ENCODE results near the gene TLR1.
"Not testable (repeated sequence)": the region's sequence is repeated elsewhere in the genome, so short reads cannot be mapped to it uniquely, and the experiment has no call there.

Gene TLR1

GRCh38 chr4:38811297-38811696, 6.7 kb upstream of the TLR1 start:
- no peak overlapping the region for H3K27ac ChIP-seq
- DNase-seq (ENCODE audit: low spot score) = no peak
- POLR2A ChIA-PET (ENCODE audit: low non-redundant PET) = no interaction called here
- no peak for TF ChIP-seq CTCF (conservative IDR thresholded peaks at IDR 0.05; ENCODE audit: low read depth)
- CTCF ChIA-PET = no interaction called here

- CTCF ChIA-PET; DNase-seq (ENCODE audit: low spot score); H3K27ac ChIP-seq; POLR2A ChIA-PET (ENCODE audit: low non-redundant PET): not testable (repeated sequence)
Measured at GRCh38 chr4:38807462-38807861, 2.9 kb upstream of the TLR1 start.

GRCh38 chr4:38806251-38806650, 1.7 kb upstream of the TLR1 start:
- DNase-seq (ENCODE audit: low spot score); POLR2A ChIA-PET (ENCODE audit: low non-redundant PET); H3K27ac ChIP-seq: not testable (repeated sequence)
- CTCF ChIA-PET = interaction anchor here (0.6 kb wide), 1 partner anchor 96 kb away, joined by 3 read pairs; no protein-coding TSS in a partner anchor

GRCh38 chr4:38805530-38806145, 1.0 kb upstream of the TLR1 start:
- POLR2A ChIA-PET (ENCODE audit: low non-redundant PET) = no interaction called here
- CTCF ChIA-PET = interaction anchor here (0.6 to 0.7 kb wide), 3 partner anchors 10 to 97 kb away, joined by 3 to 4 read pairs (median 3); no protein-coding TSS in a partner anchor
- DNase-seq (ENCODE audit: low spot score) = no peak
- no peak overlapping the region for H3K27ac ChIP-seq
- no peak for TF ChIP-seq CTCF (conservative IDR thresholded peaks at IDR 0.05; ENCODE audit: low read depth)

GRCh38 chr4:38803833-38804653, 548 bp downstream of the TLR1 start:
- ChIA-PET CTCF (interaction anchor here (0.6 to 1.0 kb wide), 5 partner anchors 11 to 624 kb away, joined by 3 to 4 read pairs (median 3); no protein-coding TSS in a partner anchor), POLR2A (ENCODE audit: low non-redundant PET) (no interaction called here)
- no peak overlapping the region for H3K27ac ChIP-seq
- DNase-seq (ENCODE audit: low spot score) = no peak
- TF ChIP-seq CTCF (conservative IDR thresholded peaks at IDR 0.05; ENCODE audit: low read depth) = no peak

- H3K27ac ChIP-seq = no peak overlapping the region
- DNase-seq (ENCODE audit: low spot score) = no peak
- TF ChIP-seq CTCF (conservative IDR thresholded peaks at IDR 0.05; ENCODE audit: low read depth) = no peak
- POLR2A ChIA-PET (ENCODE audit: low non-redundant PET) = no interaction called here
- CTCF ChIA-PET = interaction anchor here (0.9 kb wide), 1 partner anchor 97 kb away, joined by 3 read pairs; no protein-coding TSS in a partner anchor
Measured at GRCh38 chr4:38802561-38803355, 1.8 kb downstream of the TLR1 start.

GRCh38 chr4:38800961-38801450, 3.6 kb downstream of the TLR1 start:
- no peak overlapping the region for H3K27ac ChIP-seq
- no peak for DNase-seq (ENCODE audit: low spot score)
- POLR2A ChIA-PET (ENCODE audit: low non-redundant PET) = no interaction called here
- TF ChIP-seq CTCF (conservative IDR thresholded peaks at IDR 0.05; ENCODE audit: low read depth) = no peak
- CTCF ChIA-PET = no interaction called here
